GM18508 (cell line): ENCODE results near the gene OPHN1.

ENCODE experiments used
- ATAC-seq: cut with Tn5 transposase; IDR thresholded peaks from one replicate; pipeline ENCODE4 v1.9.1; 2021; ENCODE audit warnings: moderate number of reproducible peaks; ENCODE audit not compliant: insufficient read depth, unreplicated experiment

Gene OPHN1

GRCh38 chrX:68433155-68433980, at the start of gene OPHN1:
Gene OPHN1, minus strand, starts transcription at chrX:68433495. Its CDS starts 475 bp downstream, at chrX:68433020.
- no peak for ATAC-seq

- no peak for ATAC-seq
Observed at GRCh38 chrX:68480969-68481368, 47.7 kb upstream of the OPHN1 start.

- no peak for ATAC-seq
Observed at GRCh38 chrX:68464796-68465195, 31.5 kb upstream of the OPHN1 start.

GRCh38 chrX:68463880-68464279, 30.6 kb upstream of the OPHN1 start:
- no peak for ATAC-seq

GRCh38 chrX:68462653-68463052, 29.4 kb upstream of the OPHN1 start:
- ATAC-seq, result no peak

- no peak for ATAC-seq
Observed at GRCh38 chrX:68462197-68462596, 28.9 kb upstream of the OPHN1 start.

- no peak for ATAC-seq
Observed at GRCh38 chrX:68461576-68461975, 28.3 kb upstream of the OPHN1 start.

GRCh38 chrX:68461093-68461492, 27.8 kb upstream of the OPHN1 start:
- ATAC-seq, result no peak

GRCh38 chrX:68455151-68455510, 21.8 kb upstream of the OPHN1 start:
- no peak for ATAC-seq

- ATAC-seq, result no peak
Observed at GRCh38 chrX:68454476-68455150, 21.3 kb upstream of the OPHN1 start.

GRCh38 chrX:68451720-68452119, 18.4 kb upstream of the OPHN1 start:
- no peak for ATAC-seq

GRCh38 chrX:68443155-68443868, 10.0 kb upstream of the OPHN1 start:
- ATAC-seq, result peak; percentile 70

- no peak for ATAC-seq
Observed at GRCh38 chrX:68440940-68441339, 7.6 kb upstream of the OPHN1 start.

GRCh38 chrX:68440442-68440841, 7.1 kb upstream of the OPHN1 start:
- ATAC-seq, result no peak

- no peak for ATAC-seq
Observed at GRCh38 chrX:68439341-68439740, 6.0 kb upstream of the OPHN1 start.

- ATAC-seq, result no peak
Observed at GRCh38 chrX:68438575-68438974, 5.3 kb upstream of the OPHN1 start.

GRCh38 chrX:68433981-68434299, 645 bp upstream of the OPHN1 start:
- ATAC-seq, result no peak

- ATAC-seq, result no peak
Observed at GRCh38 chrX:68432648-68433047, 647 bp downstream of the OPHN1 start.

GRCh38 chrX:68431836-68432235, 1.5 kb downstream of the OPHN1 start:
- no peak for ATAC-seq

GRCh38 chrX:68429216-68429615, 4.1 kb downstream of the OPHN1 start:
- ATAC-seq, result no peak

- no peak for ATAC-seq
Observed at GRCh38 chrX:68428431-68428830, 4.9 kb downstream of the OPHN1 start.
